HS-27A (cell line): Measurements from ENCODE around the gene TEX11.
A peak's percentile ranks its signal among the peaks of the same experiment; 100 is the strongest.
"Not testable (repeated sequence)": the region's sequence is repeated elsewhere in the genome, so short reads cannot be mapped to it uniquely, and the experiment has no call there.

Experiments
- DNase-seq: peaks from one replicate; pipeline ENCODE4 v3.0.0-alpha.2; 2012; ENCODE audit warnings: low read depth, missing footprints

The TEX11 gene

GRCh38 chrX:70592091-70592490 is 316.4 kb downstream of the TEX11 start:
- peak; percentile 1 for DNase-seq

GRCh38 chrX:70587158-70587557 is 321.4 kb downstream of the TEX11 start:
- DNase-seq, result not testable (repeated sequence)

DNA sequence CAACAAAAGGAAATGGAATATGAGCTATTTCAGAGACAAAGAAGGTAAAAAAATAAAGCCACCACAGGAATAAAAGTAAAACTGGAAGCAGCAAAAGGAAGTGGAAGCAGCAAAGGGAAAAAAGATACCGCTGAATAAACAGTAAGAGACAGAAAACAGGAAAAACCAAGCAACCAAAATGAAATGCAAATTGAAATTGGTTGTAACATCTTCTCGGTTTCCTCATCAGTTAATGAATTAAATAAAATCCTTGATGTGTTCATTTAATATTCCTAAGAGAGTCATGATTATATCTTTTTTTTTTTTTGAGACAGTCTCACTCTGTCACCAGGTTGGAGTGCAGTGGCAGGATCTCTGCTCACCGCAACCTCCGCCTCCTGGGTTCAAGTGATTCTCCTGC is 331.1 kb downstream of the TEX11 start:
- no peak for DNase-seq

GRCh38 chrX:70569922-70570576 is 338.5 kb downstream of the TEX11 start:
- DNase-seq, result not testable (repeated sequence)

- no peak for DNase-seq
These were observed 353.6 kb downstream of the TEX11 start for GRCh38 chrX:70554948-70555347.

GRCh38 chrX:70554523-70554922 is 354.0 kb downstream of the TEX11 start:
- no peak for DNase-seq

DNA sequence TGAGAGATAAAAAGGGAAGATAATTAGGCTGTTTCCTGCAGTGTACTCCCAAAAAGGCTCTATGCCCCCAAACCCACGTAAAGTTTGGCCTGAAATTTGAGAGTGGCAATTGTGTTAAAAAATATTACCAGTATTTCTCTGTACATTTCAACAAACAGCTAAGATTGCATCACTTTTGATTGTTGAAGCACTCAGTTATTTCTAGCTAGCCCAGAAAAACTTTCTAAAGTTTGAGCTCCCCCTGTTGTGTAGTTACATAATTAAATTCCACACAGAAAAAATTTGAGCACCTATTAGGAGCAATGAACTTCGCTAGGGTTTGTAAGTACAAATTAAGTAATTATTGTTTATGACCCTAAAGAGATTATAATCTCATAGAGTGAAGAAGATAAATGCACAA is 354.4 kb downstream of the TEX11 start:
- no peak for DNase-seq

- no peak for DNase-seq
These were observed 355.0 kb downstream of the TEX11 start for GRCh38 chrX:70553516-70553915.

GRCh38 chrX:70552130-70552704 is 356.3 kb downstream of the TEX11 start:
- no peak for DNase-seq

DNA sequence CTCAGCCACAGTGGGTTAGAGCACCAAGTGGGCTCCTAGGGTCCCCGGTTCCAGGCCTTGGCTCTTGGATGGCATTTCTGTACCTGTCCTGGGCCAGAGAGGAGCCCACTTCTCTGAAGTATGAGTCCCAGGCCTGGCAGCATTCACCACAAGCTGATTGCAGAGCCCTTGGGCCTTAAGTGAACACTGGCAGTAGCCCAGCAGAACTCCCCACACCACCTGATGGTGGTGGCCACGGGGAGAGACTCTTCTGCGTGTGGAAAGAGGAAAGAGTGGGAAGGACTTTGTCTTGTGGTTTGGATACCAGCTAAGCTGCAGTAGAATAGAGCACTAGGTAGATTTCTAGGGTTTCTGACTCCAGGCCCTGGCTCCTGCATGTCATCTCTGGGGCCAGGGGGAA is 359.1 kb downstream of the TEX11 start:
- DNase-seq, result no peak

GRCh38 chrX:70535198-70535597 is 373.3 kb downstream of the TEX11 start:
- no peak for DNase-seq

- DNase-seq, result no peak
These were observed 380.7 kb downstream of the TEX11 start for GRCh38 chrX:70527610-70528345.

GRCh38 chrX:70527053-70527452 is 381.5 kb downstream of the TEX11 start:
- no peak for DNase-seq

- DNase-seq, result no peak
These were observed 382.8 kb downstream of the TEX11 start for GRCh38 chrX:70525733-70526132.

DNA sequence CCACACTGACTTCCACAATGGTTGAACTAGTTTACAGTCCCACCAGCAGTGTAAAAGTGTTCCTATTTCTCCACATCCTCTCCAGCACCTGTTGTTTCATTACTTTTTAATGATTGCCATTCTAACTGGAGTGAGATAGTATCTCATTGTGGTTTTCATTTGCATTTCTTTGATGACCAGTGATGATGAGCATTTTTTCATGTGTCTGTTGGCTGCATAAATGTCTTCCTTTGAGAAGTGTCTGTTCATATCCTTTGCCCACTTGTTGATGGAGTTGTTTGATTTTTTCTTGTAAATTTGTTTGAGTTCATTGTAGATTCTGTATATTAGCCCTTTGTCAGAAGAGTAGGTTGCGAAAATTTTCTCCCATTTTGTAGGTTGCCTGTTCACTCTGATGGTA is 392.8 kb downstream of the TEX11 start:
- not testable (repeated sequence) for DNase-seq

- not testable (repeated sequence) for DNase-seq
These were observed 393.2 kb downstream of the TEX11 start for GRCh38 chrX:70515270-70515669.

DNA sequence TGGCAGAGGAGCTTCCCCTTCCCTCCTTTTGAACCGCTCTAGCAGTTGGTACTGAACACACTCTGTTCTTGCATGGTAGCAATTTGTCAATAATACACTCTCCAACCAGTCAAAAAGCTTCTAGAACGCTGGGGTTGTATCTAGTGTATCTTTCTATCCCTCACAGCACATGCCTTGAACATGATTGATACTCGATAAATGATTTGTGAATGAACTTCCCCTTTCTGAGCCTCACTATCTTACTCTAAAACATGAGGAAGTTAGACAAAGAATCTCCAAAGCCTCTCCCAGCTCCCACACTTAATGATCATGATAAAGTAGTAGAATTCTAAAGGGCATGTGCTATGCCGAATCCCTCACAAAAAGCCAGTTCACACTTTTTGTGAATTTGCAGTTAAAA is 399.4 kb downstream of the TEX11 start:
- DNase-seq, result no peak

DNA sequence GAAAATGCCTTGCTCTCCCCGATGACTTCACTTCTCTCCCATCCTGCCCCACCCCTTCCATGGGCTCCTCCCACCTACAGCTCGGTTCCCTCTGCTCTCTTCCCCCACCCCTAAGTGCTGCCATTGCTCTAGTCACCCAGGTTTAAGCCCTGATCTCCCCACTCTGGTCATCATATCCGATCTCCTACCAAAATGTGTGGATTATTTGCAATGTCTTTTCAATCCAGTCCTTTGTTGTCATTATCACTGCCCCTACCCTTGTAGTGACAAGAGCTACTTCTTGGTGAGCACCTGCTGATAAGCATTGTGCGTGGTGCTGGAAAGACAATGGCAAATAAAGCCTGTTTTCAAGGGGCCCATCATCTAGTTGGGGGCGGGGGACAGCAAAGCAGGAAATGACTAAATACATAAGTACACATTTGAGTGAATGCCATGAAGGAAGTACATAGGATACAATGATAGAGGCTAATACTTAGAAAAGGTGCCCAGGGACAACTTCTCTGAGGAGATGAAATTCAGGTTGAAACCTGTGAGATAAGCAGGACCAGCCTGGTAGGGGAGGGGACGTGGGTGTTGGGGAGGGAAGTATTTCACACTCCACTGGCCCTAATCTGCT is 400.1 kb downstream of the TEX11 start:
- no peak for DNase-seq

DNA sequence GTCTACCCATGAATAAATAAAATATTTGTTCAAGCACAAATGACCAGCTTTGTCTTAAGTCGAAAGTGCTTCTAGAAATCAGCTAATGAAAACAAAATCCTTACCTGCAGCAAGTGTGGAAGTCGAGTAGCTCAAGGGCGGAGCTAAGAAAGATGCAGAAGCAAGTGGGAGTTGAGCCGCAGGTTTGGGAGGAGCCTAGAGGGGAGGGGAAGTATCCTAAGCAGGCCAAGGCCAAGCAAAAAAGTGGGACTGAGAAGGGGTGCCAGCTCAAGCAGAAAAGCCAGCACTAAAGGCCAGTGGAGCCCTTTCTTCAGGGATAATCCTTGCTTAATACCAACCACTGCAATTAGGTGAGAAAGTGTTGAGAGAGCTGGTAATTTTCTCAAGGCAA is 403.1 kb downstream of the TEX11 start:
- no peak for DNase-seq

DNA sequence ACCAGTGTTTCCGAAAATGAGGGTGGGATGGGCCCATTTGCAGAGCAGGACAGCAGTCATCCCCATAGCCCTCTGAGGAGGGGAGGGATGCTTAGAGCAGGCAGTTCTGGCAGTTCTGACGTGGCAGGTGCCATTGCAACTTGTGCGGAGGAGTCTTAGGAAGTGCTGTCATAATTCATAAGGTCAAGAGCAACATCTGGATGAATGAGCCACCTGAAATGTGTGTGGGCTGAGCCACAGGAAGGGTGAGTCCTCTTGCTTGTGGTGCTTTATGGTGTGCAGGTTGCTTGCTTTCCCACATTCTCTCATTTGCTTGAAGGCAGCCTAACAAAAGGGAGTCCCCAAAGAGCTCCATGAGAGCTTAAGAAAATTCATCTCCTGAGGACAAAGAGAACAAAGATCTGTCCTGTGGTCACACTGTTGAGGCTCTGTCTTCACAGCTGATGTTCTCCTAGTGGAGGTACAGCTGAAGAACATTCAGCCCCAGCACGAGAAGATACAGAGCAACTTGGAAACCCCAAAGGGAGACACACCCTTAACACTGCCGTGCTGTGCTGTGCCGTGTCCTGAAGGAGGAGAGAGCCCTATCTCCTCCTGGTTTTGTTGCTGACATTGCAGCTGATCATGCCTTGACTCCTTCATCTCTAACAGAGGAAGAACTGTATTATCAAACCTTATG is 403.6 kb downstream of the TEX11 start:
- no peak for DNase-seq

GRCh38 chrX:70500826-70501225 is 407.7 kb downstream of the TEX11 start:
- DNase-seq, result no peak

DNA sequence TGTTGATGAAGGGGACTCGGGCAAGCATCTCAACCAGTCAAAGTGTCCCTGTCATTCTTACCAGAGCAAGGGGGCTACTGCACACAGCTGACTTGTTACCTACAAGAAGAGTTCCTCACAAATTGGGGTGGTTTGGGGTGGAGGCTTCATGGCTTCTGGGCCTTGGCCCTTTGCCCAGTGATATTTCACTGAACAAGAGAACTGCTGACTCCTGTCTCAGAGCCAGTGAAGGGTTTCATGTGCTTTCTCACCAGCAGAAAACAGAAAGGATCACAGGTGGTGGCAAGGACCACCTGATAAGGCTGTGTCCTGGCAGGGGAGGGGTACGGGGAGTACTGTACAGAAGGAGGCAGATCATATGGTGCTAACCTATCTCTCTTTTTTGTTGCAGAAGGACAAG is 410.4 kb downstream of the TEX11 start:
- DNase-seq, result no peak
